GM23338 (cell line): ENCODE measurements around the gene PER2. TPM values are rescaled to one million over a fixed set of nuclear protein-coding genes. Genes with fewer than 3 reads are reported as not detected.

Experiments
- ATAC-seq: fragments of 200-7000 bp; cut with Tn5 transposase; 3 replicates; pipeline ENCODE4 v1.9.1; 2020
- DNase-seq: peaks from one replicate; pipeline ENCODE4 v3.0.0-alpha.2; 2015; ENCODE audit warnings: low spot score
- H2AFZ ChIP-seq: fragments of 200-600 bp; sonication (generic); 2 replicates; pipeline ENCODE4 v1.8.0; 2016; ENCODE audit warnings: antibody characterized with exemption, mild to moderate bottlenecking, moderate library complexity
- H3F3A ChIP-seq: fragments of 200-600 bp; sonication (generic); replicated peaks from 2 replicates; pipeline ENCODE4 v1.8.0; 2017; ENCODE audit warnings: antibody characterized with exemption, mixed run types, low read depth
- H3K27ac ChIP-seq: fragments of 200-600 bp; sonication (generic); 2 replicates; pipeline ENCODE4 v1.6.1; 2016; ENCODE audit warnings: low read depth
- H3K27me3 ChIP-seq: fragments of 200-600 bp; sonication (generic); 2 replicates; pipeline ENCODE4 v1.8.0; 2016; ENCODE audit warnings: mild to moderate bottlenecking, mixed run types, moderate library complexity; ENCODE audit not compliant: insufficient read depth
- H3K36me3 ChIP-seq: fragments of 200-600 bp; sonication (generic); 2 replicates; pipeline ENCODE4 v1.8.0; 2016; ENCODE audit warnings: mild to moderate bottlenecking; ENCODE audit not compliant: insufficient read depth
- H3K4me1 ChIP-seq: fragments of 200-600 bp; sonication (generic); 2 replicates; pipeline ENCODE4 v1.8.0; 2016; ENCODE audit warnings: mild to moderate bottlenecking, moderate library complexity; ENCODE audit not compliant: insufficient read depth
- H3K4me2 ChIP-seq: fragments of 200-600 bp; sonication (generic); 2 replicates; pipeline ENCODE4 v1.7.1; 2017; ENCODE audit warnings: mixed run types
- H3K4me3 ChIP-seq: fragments of 200-600 bp; sonication (generic); 2 replicates; pipeline ENCODE4 v1.6.1; 2016; ENCODE audit warnings: mixed run types
- H3K79me2 ChIP-seq: fragments of 200-600 bp; sonication (generic); replicated peaks from 2 replicates; pipeline ENCODE4 v1.8.0; 2017; ENCODE audit warnings: mild to moderate bottlenecking; ENCODE audit not compliant: insufficient read depth
- H3K9me2 ChIP-seq: fragments of 200-600 bp; sonication (generic); 2 replicates; pipeline ENCODE4 v1.8.0; 2017; ENCODE audit not compliant: insufficient read depth
- H4K20me1 ChIP-seq: fragments of 200-600 bp; sonication (generic); replicated peaks from 2 replicates; pipeline ENCODE4 v1.8.0; 2017; ENCODE audit warnings: mild to moderate bottlenecking; ENCODE audit not compliant: insufficient read depth
- H3K27ac Mint-ChIP-seq: 2 replicates; pipeline ENCODE4 v1.8.0; 2020; ENCODE audit warnings: inconsistent platforms, mild to moderate bottlenecking, moderate library complexity, mixed read lengths
- H3K27me3 Mint-ChIP-seq: 3 replicates; pipeline ENCODE4 v1.8.0; 2022; ENCODE audit warnings: low read depth, mild to moderate bottlenecking, moderate library complexity, mixed read lengths, inconsistent platforms; ENCODE audit not compliant: insufficient read depth, poor library complexity
- H3K36me3 Mint-ChIP-seq: 3 replicates; pipeline ENCODE4 v1.8.0; 2021; ENCODE audit warnings: low read depth, mild to moderate bottlenecking, inconsistent platforms, moderate library complexity, mixed read lengths
- H3K4me1 Mint-ChIP-seq: 3 replicates; pipeline ENCODE4 v1.8.0; 2020; ENCODE audit warnings: mild to moderate bottlenecking, inconsistent platforms, mixed read lengths
- H3K4me3 Mint-ChIP-seq: 3 replicates; pipeline ENCODE4 v1.8.0; 2021; ENCODE audit warnings: moderate library complexity, mild to moderate bottlenecking, inconsistent platforms, mixed read lengths
- H3K9me3 Mint-ChIP-seq: 3 replicates; pipeline ENCODE4 v1.8.0; 2020; ENCODE audit warnings: moderate library complexity, mild to moderate bottlenecking, inconsistent platforms, mixed read lengths
- CREB1 ChIP-seq: fragments of 250-450 bp; sonication (Bioruptor Pico); IDR thresholded peaks from 2 replicates; pipeline ENCODE4 v1.5.0; 2020; ENCODE audit warnings: low read depth, mild to moderate bottlenecking, moderate library complexity
- EZH2 ChIP-seq: fragments of 200-600 bp; sonication (generic); IDR thresholded peaks from one replicate; pipeline ENCODE4 v1.8.0; 2017; ENCODE audit warnings: antibody characterized with exemption, mild to moderate bottlenecking, low read depth; ENCODE audit not compliant: unreplicated experiment
- EZH2phosphoT487 ChIP-seq: fragments of 200-600 bp; sonication (generic); IDR thresholded peaks from one replicate; pipeline ENCODE4 v1.8.1; 2018; ENCODE audit warnings: antibody characterized with exemption; ENCODE audit not compliant: unreplicated experiment
- JUNB ChIP-seq: IDR thresholded peaks from one replicate; pipeline ENCODE4 v1.6.1; 2016; ENCODE audit warnings: antibody characterized with exemption; ENCODE audit not compliant: unreplicated experiment
- NANOG ChIP-seq: IDR thresholded peaks from 2 replicates; pipeline ENCODE4 v1.6.1; 2016; ENCODE audit warnings: antibody characterized with exemption, borderline replicate concordance
- STAT1 ChIP-seq: IDR thresholded peaks from one replicate; pipeline ENCODE4 v1.6.1; 2016; ENCODE audit warnings: antibody characterized with exemption; ENCODE audit not compliant: unreplicated experiment
- ZNF114 ChIP-seq: fragments of 250-450 bp; sonication (Bioruptor Pico); IDR thresholded peaks from 2 replicates; pipeline ENCODE4 v1.5.0; 2020; ENCODE audit warnings: mild to moderate bottlenecking, moderate library complexity
- polyA plus RNA-seq: library from polyadenylated mRNA; unstranded; fragments of >200 nt; fragmentation: Nextera tagmentation; extraction: Ambion mirVana; gene quantifications from 2 replicates; pipeline ENCODE4 v1.2.1, GENCODE V29; 2016
- total RNA-seq: library from RNA; depleted of rRNA; stranded (reverse); fragments of >200 nt; shearing (Covaris generic); gene quantifications from 2 replicates; pipeline ENCODE4 v1.2.3, GENCODE V29; 2014
- TF ChIP-seq, protein P1 (sequence below): IDR thresholded peaks from one replicate; pipeline ENCODE4 v1.6.1; 2018; ENCODE audit warnings: antibody characterized with exemption; ENCODE audit not compliant: unreplicated experiment
- TF ChIP-seq, protein P2 (sequence below): IDR thresholded peaks from 2 replicates; pipeline ENCODE4 v1.6.1; 2016; ENCODE audit warnings: antibody characterized with exemption
- TF ChIP-seq, protein P3 (sequence below), 2 experiments: fragments of 200-600 bp in 1 of 2; sonication (generic) in 1 of 2; conservative IDR thresholded peaks; 2 replicates each; pipeline versions ENCODE4 v1.5.1 to v1.6.1; 2016 to 2017; ENCODE audit warnings: antibody characterized with exemption in 2 of 2, low read depth in 2 of 2, mild to moderate bottlenecking in 2 of 2, moderate library complexity in 1 of 2

The PER2 gene
- total and polyA plus RNA-seq, 2 experiments from 2014 or later = 2.2 to 4.6 TPM

DNA sequence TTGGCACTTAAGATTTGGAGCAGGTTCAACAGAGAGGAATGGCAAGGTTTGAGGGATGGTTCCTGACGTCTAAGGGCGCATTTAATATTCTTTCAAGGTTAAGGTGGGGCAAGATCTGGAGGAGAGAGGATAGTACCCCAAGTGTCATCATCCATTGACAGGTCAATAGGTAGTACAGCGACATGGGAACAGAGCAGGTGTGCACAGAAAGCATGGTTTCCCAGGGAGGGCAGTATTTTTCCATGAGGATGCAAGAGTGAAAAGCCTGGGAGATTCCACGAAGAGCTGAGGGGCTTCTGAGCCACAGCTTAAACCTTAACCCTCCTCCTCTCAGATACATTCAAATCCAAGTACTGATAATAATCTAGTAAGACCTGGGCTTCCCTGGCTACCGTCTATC, 57.7 kb downstream of the PER2 start (continued):
- TF ChIP-seq, protein P1, sequence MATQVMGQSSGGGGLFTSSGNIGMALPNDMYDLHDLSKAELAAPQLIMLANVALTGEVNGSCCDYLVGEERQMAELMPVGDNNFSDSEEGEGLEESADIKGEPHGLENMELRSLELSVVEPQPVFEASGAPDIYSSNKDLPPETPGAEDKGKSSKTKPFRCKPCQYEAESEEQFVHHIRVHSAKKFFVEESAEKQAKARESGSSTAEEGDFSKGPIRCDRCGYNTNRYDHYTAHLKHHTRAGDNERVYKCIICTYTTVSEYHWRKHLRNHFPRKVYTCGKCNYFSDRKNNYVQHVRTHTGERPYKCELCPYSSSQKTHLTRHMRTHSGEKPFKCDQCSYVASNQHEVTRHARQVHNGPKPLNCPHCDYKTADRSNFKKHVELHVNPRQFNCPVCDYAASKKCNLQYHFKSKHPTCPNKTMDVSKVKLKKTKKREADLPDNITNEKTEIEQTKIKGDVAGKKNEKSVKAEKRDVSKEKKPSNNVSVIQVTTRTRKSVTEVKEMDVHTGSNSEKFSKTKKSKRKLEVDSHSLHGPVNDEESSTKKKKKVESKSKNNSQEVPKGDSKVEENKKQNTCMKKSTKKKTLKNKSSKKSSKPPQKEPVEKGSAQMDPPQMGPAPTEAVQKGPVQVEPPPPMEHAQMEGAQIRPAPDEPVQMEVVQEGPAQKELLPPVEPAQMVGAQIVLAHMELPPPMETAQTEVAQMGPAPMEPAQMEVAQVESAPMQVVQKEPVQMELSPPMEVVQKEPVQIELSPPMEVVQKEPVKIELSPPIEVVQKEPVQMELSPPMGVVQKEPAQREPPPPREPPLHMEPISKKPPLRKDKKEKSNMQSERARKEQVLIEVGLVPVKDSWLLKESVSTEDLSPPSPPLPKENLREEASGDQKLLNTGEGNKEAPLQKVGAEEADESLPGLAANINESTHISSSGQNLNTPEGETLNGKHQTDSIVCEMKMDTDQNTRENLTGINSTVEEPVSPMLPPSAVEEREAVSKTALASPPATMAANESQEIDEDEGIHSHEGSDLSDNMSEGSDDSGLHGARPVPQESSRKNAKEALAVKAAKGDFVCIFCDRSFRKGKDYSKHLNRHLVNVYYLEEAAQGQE = no peak
- TF ChIP-seq JUNB (no peak), NANOG (no peak), EZH2 (no peak), EZH2phosphoT487 (no peak)

DNA sequence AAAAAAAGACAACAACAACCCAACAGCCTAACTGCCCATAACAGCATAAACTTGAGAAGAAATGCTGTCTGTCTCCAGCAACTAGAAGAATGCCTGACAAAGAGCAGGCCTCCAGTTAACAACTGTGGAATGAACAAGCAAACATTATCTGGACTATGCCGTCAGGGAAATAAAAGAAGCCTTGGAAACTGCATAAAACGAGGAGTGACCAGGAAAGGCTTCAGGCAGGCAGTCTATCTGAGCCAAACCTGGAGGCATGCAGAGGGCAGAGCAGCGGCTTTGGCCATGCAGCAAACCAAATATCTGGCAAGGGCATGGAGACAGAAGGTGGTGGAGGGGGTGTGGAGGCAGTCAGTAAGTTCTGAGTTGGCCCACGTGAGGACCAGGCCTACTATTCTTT, 59.7 kb downstream of the PER2 start:
- Histone ChIP-seq H3K36me3 (no peaks in the 10 kb centered on the region), H4K20me1 (no peaks in the 10 kb centered on the region), H3K4me3 (no peak overlapping the region), H3K9me2 (no peaks in the 10 kb centered on the region), H2AFZ (no peak overlapping the region), H3K4me1 (peaks cover 4% of the 10 kb centered on the region; the same call in 1 of the 2 replicates), H3K27me3 (peaks cover 28% of the 10 kb centered on the region), H3K27ac (no peak overlapping the region), H3K4me2 (no peak overlapping the region), H3K79me2 (no peaks in the 10 kb centered on the region), H3F3A (no peaks in the 10 kb centered on the region)
- DNase-seq (no peak), ATAC-seq (no peak)
- no peaks in the 10 kb centered on the region; the same call in 2 of the 3 replicates for H3K36me3 Mint-ChIP-seq
- H3K4me1 Mint-ChIP-seq = peaks cover 13% of the 10 kb centered on the region
- peaks cover 3% of the 10 kb centered on the region; the same call in 2 of the 3 replicates for H3K9me3 Mint-ChIP-seq
- no peak overlapping the region; the same call in 2 of the 3 replicates for H3K4me3 Mint-ChIP-seq
- H3K27ac Mint-ChIP-seq = no peak overlapping the region
- peaks cover 36% of the 10 kb centered on the region for H3K27me3 Mint-ChIP-seq
- TF ChIP-seq ZNF114 (no peak), EZH2phosphoT487 (no peak), NANOG (no peak), CREB1 (CRISPR knock-in tag) (no peak), STAT1 (no peak)
- TF ChIP-seq, protein P1 = no peak
- TF ChIP-seq, protein P2, sequence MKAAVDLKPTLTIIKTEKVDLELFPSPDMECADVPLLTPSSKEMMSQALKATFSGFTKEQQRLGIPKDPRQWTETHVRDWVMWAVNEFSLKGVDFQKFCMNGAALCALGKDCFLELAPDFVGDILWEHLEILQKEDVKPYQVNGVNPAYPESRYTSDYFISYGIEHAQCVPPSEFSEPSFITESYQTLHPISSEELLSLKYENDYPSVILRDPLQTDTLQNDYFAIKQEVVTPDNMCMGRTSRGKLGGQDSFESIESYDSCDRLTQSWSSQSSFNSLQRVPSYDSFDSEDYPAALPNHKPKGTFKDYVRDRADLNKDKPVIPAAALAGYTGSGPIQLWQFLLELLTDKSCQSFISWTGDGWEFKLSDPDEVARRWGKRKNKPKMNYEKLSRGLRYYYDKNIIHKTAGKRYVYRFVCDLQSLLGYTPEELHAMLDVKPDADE = no peak
- TF ChIP-seq, protein P3, sequence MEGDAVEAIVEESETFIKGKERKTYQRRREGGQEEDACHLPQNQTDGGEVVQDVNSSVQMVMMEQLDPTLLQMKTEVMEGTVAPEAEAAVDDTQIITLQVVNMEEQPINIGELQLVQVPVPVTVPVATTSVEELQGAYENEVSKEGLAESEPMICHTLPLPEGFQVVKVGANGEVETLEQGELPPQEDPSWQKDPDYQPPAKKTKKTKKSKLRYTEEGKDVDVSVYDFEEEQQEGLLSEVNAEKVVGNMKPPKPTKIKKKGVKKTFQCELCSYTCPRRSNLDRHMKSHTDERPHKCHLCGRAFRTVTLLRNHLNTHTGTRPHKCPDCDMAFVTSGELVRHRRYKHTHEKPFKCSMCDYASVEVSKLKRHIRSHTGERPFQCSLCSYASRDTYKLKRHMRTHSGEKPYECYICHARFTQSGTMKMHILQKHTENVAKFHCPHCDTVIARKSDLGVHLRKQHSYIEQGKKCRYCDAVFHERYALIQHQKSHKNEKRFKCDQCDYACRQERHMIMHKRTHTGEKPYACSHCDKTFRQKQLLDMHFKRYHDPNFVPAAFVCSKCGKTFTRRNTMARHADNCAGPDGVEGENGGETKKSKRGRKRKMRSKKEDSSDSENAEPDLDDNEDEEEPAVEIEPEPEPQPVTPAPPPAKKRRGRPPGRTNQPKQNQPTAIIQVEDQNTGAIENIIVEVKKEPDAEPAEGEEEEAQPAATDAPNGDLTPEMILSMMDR (conservative IDR thresholded peaks at IDR 0.05; ENCODE audit: low read depth in 2 of 2) = no peak
